Gastroesophageal sphincter (tissue), 3 donors: ENCODE results near the gene RSF1.

Experiments used
- CTCF ChIP-seq, 4 experiments: fragments of 200-600 bp in 2 of 4; fragments of 450-650 bp in 2 of 4; sonication (generic) in 1 of 4; IDR thresholded peaks; one replicate each; pipeline ENCODE4 v1.5.1; 2017 to 2019; ENCODE audit warnings: antibody characterized with exemption in 4 of 4, mild to moderate bottlenecking in 2 of 4, moderate library complexity in 2 of 4
- EP300 ChIP-seq: sonication (generic); formaldehyde crosslinking; IDR thresholded peaks from one replicate; pipeline ENCODE4 v1.6.1; 2017; ENCODE audit warnings: antibody characterized with exemption, mild to moderate bottlenecking
- POLR2A ChIP-seq, 2 donors: fragments of 450-650 bp; IDR thresholded peaks; one replicate each; pipeline ENCODE4 v1.6.1; 2017; ENCODE audit warnings: antibody characterized with exemption in 2 of 2, mild to moderate bottlenecking in 2 of 2, moderate library complexity in 1 of 2
- POLR2AphosphoS5 ChIP-seq: sonication (generic); formaldehyde crosslinking; IDR thresholded peaks from one replicate; pipeline ENCODE4 v1.6.1; 2017; ENCODE audit warnings: antibody characterized with exemption

GRCh38 chr11:77866336-77866735 lies 45.8 kb upstream of the RSF1 start:
- TF ChIP-seq POLR2AphosphoS5, result no peak
- TF ChIP-seq CTCF (IDR thresholded peaks at IDR 0.05), result no peak
- TF ChIP-seq POLR2A (IDR thresholded peaks at IDR 0.05), result no peak
- TF ChIP-seq EP300, result no peak
